ENCODE measurements around the gene BACE1-AS.
"Not testable (repeated sequence)": the region's sequence is repeated elsewhere in the genome, so short reads cannot be mapped to it uniquely, and the experiment has no call there.

The BACE1-AS gene

GRCh38 chr11:117292616-117293015 lies 1.5 kb downstream of the BACE1-AS start:
- no peak for DNase-seq

DNA sequence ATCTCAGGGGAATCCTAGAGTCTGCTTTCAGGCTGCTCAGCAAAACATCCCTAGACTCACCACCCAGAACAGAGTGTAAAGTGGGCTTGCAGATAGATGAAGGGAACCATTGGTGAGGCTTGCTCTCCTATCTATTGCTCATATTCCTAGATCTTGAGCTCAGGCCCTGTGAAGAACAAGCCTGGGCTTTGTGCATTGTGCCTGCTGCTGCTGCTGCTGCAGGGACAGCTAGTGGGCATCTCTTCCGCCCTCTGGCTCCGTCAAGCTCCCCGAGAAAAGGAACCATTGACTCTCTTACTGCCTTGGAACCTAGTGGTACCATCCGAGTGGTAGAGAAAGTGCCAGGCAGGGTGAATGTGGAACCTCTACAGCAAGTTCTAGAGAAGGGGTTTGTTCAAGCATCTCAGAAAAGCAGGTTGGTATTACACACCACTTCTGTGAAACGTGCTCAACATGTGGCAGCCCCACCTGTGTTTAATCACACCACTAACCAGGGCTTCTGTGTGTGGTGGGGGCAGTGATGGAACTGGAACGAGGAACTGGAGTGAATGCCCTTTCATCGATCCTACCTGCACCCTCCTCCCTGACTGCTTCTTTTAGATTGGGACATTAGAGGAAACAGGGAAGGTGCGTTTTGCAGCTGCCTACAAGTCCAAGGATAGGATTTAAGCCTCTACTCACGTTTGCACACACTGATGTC lies 4.4 kb downstream of the BACE1-AS start:
- no peak for DNase-seq

GRCh38 chr11:117296881-117297280 lies 5.7 kb downstream of the BACE1-AS start:
- DNase-seq, result no peak

DNA sequence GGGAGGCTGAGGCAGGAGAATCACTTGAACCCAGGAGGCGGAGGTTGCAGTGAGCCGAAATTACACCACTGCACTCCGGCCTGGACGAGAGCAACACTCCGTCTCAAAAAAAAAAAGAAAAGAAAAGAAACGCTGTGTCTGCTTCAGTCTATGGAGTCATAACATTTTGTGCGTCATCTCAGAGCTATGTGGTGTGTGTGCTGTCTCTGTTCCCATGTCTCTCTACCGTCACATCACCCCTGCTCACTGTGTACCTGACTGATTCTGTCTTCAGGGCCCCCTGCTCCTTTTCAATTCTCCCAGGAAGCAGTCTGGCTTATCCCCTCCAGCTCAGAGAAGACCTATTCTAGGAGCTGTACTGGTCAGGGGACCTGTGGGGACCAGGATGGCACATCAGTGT lies 7.0 kb downstream of the BACE1-AS start:
- no peak for DNase-seq

DNA sequence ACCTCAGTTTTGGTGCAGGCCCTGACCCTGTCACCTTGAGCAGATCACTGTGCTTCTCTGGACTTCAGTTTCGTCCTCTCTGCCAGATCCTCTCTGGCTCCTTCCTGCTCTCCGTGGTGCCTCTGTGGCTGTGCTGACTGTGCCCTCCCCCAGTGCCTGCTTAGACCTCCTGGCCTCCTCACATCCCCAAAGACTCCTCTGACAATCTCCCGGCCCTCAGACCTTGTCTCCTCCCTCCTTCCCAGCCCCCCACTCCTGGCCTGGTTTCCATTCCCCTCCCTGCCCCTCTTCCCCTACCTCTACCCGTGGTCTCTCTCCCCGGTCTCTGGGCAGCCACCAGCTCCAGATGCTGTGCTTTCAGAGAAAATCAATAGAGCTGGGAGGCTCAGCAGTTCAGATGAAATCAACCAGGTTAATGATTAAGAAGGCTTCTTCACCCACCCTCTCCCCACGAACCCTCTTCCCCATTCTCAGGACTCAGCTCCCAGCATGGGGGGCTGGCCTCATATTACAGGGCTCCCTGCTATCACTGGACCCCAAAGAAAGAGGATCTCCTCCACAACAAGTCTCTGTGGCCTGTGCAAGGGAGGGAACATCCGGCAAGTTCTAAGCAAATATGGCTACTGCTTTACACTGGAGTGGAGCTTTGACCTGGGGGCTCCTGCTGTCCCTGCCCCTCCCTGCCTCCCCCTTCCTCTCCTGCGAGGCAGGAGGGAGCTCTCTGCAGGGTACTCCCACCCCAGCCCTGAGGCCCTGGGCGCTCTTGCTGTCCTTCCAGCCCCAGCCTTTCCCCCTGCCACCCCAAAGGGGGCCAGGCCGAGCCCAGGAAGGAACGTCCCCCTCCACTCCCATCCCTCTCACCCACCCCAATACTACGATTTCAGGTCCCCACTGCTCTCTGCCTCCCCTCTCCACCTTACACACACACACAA lies 8.5 kb downstream of the BACE1-AS start:
- DNase-seq, result no peak

GRCh38 chr11:117300283-117300663 lies 9.1 kb downstream of the BACE1-AS start:
- no peak for DNase-seq

DNA sequence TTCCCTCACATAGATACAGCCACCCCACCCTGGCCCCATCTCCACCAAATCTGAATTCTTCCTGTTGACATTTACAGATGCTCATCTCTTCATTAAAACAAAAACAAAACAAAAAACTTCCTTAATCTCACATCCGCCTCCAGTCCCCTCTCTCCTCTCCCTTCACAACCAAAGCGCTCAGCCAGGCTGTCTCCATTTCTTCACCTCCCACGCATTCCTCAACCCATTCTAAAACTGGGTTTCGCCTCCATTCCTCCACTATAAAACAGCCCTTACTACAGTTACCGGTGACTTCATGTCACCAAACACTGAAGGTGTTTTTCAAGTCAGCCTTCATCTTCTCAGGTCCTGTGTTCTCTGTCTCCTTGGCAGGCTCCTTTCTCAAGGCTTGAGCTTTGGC lies 9.6 kb downstream of the BACE1-AS start:
- no peak for DNase-seq

DNA sequence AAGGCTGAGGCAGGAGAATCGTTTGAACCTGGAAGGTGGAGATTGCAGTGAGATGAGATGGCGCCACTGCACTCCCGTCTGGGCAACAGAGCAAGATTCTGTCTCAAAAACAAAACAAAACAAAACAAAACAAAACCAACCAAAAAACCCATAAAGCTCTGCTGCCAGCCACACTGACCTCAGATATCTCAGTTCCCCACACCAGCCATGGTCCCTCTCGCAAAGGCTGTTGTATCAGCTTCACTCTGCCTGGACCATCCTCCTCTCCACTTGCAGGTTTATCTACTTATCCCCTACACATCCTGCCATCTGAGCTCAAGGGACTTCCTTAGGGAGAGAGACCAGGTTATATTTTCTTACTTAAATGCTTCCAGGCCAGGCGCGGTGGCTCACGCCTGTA lies 11.1 kb downstream of the BACE1-AS start:
- DNase-seq, result no peak

DNA sequence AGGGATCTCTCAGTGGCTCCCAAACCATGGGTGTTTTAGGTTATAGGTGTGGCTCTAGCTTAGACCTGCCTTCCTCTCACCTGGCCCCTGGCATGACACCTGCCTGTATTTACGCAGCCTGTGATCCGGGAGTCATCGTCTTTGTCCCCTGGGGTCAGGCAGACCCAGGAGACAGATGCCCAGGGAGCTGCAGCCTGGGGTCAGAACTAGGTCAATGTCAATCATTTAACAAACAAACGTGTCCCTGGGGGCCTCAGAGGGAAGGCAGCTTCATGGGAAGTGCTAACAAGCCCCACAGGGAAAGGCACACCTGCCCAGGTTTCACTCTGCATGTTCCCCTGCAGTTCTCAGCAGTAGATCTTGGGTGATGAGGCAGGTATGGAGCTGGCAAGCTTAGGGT lies 12.0 kb downstream of the BACE1-AS start:
- DNase-seq, result no peak

DNA sequence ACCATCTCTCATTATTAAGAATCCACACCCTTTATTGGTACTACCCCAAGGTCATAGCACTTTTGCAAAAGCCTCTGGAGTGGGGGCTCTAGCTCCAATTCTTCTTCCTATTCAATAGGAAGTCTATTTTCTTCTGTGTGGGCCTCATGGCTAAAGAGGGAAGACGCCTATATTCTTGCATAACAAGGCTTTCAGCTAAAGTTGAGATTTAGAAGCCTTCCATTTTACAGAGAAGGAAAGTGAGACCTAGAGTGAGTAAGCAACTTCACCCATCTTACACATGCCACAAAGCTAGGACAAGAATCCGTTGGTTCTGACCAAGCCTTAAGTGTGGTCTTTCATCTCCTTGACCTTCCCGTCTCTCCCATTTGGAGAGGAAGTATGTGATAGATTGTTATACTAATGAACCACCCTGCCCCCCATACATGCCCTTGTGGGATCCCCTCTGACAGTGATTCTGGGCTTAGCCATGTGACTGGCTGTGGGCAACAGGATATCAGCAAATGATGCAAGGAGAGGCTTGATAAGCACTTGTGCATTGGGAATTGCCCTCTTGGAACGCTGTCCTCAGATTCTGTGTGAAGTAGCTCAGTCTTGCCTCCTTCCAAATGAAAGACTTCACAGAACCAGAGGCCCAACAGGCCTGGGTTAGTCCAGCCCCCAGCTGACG lies 12.6 kb downstream of the BACE1-AS start:
- no peak for DNase-seq

DNA sequence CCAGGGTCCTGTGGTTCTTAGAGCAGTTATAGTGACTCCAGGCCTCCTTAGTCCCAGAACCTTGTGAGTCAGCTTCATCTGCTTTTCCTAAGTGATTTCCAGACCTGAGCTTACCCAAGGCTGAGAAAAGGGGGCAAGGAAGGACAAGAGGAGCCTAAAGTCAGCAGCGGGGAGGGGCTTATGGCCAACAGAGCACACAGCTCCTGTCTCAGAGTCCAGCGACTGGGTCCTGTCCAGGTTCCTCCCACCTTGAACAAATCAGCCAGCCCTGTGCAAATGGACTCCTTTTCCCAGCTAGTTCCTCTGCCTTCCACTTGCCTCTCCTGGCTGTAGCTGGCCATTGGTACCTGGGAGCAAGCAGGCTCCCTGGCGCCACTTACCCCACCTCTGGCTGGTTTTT lies 14.0 kb downstream of the BACE1-AS start:
- no peak for DNase-seq

GRCh38 chr11:117309310-117309709 lies 18.2 kb downstream of the BACE1-AS start:
- DNase-seq, result no peak

DNA sequence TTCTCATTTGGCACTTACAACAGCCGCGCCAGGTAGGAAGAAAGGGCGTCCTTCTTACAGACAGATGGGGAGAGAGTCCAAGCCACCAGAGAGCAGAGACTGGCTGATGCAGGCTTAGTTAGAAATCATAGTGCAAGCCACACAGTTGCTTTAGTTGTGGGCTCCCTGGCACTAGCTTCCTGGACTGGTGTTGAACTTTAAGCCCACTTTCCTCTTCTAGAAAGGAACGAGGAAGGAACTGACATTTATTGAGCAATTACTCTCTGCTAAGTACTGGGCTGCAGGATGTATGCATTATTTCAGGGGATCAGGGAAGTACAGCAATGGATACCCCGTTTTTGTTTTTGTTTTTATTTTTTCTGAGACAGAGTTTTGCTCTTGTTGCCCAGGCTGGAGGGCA lies 21.9 kb downstream of the BACE1-AS start:
- no peak for DNase-seq

DNA sequence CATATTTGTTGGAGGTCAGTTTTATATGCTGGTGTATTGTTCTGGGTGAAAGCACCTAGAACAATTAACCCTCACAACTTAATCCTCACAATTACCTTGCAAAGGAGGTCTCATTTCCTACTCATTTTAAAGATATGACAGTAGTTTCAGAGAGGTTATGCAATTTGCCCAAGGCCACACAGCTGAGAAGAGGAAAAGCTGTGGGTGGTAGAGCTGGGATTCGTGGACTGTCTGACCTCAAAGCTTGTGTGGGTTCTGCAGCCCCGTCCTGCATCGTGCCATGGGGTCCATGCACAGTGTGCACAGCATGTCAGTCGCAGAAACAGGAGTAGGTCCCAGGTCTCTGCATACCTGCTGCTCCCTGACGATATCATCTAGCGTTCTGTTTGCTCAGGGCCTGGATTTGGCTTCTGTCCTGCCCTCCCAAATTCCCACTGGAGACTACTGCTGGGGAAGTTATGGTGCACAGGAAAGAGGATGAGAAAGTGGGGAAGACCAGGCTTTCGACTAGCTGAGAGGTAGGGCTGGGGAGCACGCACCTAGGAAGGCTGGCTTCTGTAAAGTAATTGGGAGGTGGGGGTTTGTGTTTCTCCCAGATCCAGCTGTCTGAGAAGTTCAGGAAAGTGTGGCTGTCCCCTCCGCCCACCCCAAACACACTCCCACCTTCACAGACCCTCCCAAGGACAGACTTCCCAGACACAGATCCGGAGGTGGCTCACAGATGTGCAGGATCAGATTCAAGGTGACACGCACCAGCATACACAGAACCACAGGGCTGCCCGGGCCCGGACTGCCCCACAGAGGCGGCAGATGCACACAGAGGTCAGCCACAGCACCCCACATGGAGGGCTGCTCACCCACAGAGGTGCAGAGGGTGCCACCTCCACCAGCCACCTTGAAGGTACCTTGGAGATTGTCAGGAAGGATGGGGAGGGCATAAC lies 23.0 kb downstream of the BACE1-AS start:
- DNase-seq, result no peak

- no peak for DNase-seq
These were observed 23.7 kb downstream of the BACE1-AS start for GRCh38 chr11:117314840-117315239.

GRCh38 chr11:117315285-117316196 lies 24.4 kb downstream of the BACE1-AS start:
- no peak for DNase-seq

DNA sequence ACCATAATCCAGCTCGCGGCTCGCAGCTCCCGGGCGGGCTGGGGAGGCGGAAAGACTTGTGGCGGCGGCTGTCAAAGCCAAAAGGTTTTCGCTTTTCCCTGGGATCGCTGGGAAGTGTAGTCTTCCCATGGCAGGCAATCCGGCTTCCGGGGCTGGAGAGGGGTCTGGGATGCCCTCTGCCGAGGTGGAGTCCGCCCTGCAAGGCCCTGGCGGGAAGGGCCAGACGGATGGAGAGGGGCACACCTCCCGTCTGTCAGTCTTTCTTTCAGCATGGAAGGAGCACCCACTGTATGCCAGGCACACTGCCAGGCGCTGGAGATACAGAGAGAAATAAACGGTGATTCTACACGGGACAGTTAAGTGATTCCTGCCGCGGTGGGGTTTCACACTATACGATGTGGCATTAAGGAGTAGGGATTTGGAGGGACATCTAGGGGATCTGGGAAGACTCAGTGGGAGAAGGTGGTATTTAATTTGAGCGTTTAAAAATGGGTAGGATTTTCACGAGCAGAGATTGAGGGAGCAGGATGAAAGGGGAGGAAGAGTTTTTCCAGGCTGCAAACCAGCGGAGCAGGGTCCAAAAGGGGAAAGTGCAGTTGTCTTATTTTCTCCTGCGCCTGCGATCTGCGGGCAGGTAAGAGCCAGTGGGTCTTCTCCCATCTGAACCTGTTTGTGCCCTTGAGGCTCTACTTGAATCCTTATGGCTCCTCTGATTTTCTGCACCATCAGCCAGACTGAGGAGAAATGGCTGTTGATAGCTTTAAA lies 25.2 kb downstream of the BACE1-AS start, which contains the start of gene BACE1:
Gene BACE1 (minus strand): TSS at position 60 of the 765 bp plus-strand sequence. CDS start 461 bp downstream, outside the sequence.
- peak; percentile 47 for DNase-seq

DNA sequence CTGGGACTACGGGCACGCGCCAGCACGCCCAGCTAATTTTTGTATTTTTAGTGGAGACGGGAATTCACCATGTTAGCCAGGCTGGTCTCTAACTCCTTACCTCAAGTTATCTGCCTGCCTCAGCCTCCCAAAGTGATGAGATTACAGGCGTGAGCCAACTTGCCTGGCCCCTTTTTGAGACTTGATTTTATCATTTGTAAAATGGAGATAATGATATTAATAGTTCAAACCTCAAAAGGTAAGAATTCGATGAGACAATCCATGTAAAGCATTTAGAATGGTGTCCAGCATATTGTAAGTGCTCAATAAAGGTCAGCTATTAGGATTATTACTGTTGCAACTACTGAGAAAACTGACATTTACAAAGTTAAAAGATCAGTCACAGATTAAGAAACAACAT lies 27.6 kb downstream of the BACE1-AS start:
- no peak for DNase-seq

DNA sequence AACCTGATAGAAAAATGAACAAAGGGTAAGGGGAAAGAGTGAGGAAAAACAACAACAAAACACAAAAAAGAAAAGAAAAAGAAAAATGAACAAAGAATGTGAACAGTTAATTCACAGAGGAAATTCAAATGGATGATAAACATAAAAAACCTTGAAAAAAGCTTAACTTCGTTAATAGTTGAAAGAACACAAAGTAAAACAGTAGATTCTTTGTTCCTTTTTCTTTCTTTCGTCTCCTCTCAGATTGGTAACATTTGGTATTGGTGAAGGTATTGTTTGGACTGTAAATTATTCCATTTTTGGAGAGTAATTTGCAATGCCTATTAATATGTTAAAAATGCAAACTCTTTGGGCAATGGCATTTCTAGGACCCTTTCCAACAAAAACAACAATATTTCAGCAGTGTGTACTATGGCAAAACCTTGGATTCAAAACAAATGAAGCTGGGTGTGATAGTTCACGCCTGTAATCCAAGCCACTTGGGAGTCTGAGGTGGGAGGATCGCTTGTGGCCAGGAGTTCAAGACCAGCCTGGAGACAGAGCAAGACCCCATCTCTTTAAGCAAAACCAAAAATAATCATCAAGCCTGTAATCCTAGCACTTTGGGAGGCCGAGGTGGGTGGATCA lies 28.2 kb downstream of the BACE1-AS start:
- DNase-seq, result no peak

DNA sequence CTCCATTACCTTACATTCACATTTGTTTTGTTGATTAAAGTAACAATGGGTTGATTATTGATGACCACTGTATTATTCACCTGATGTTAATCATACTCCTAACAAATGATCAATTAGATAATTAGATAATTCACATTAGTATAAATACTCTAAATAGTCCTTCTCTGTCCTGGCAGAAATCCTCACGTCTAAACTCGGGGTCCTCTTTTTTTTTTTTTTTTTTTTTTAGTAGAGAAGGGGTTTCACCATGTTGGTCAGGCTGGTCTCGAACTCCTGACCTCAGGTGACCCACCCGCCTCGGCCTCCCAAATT lies 36.1 kb downstream of the BACE1-AS start:
- DNase-seq, result not testable (repeated sequence)
